ENCODE data around the gene ARL6IP5.
A peak's percentile ranks its signal among the peaks of the same experiment; 100 is the strongest.

ARL6IP5 gene

GRCh38 chr3:69084326-69085167 is at the start of gene ARL6IP5:
Gene ARL6IP5, plus strand, starts transcription at chr3:69084937. Its CDS starts 111 bp downstream, at chr3:69085048.
- DNase-seq (ENCODE audit: low read depth), result peak; percentile 93

- no peak for DNase-seq (ENCODE audit: low read depth)
These were observed 40.1 kb upstream of the ARL6IP5 start for GRCh38 chr3:69044608-69045007.

- DNase-seq (ENCODE audit: low read depth), result no peak
These were observed 35.7 kb upstream of the ARL6IP5 start for GRCh38 chr3:69048990-69049389.

GRCh38 chr3:69051756-69052471 is 32.8 kb upstream of the ARL6IP5 start, which contains the start of gene TMF1:
Gene TMF1, minus strand, starts transcription at chr3:69052333. Its CDS starts 247 bp downstream, at chr3:69052086.
- peak; percentile 99 for DNase-seq (ENCODE audit: low read depth)

GRCh38 chr3:69052472-69052898 is 32.3 kb upstream of the ARL6IP5 start:
- no peak for DNase-seq (ENCODE audit: low read depth)

GRCh38 chr3:69058180-69058946 is 26.4 kb upstream of the ARL6IP5 start:
- no peak for DNase-seq (ENCODE audit: low read depth)

- no peak for DNase-seq (ENCODE audit: low read depth)
These were observed 25.9 kb upstream of the ARL6IP5 start for GRCh38 chr3:69058947-69059224.

GRCh38 chr3:69059688-69060087 is 25.0 kb upstream of the ARL6IP5 start:
- no peak for DNase-seq (ENCODE audit: low read depth)

GRCh38 chr3:69063636-69064035 is 21.1 kb upstream of the ARL6IP5 start:
- no peak for DNase-seq (ENCODE audit: low read depth)

GRCh38 chr3:69065318-69065964 is 19.3 kb upstream of the ARL6IP5 start:
- no peak for DNase-seq (ENCODE audit: low read depth)

GRCh38 chr3:69066121-69066520 is 18.6 kb upstream of the ARL6IP5 start:
- DNase-seq (ENCODE audit: low read depth), result no peak

- DNase-seq (ENCODE audit: low read depth), result no peak
These were observed 11.8 kb upstream of the ARL6IP5 start for GRCh38 chr3:69072928-69073327.

GRCh38 chr3:69079269-69080159 is 5.2 kb upstream of the ARL6IP5 start:
- DNase-seq (ENCODE audit: low read depth), result no peak

GRCh38 chr3:69080233-69080920 is 4.4 kb upstream of the ARL6IP5 start, which contains the start of gene UBA3:
Gene UBA3, minus strand, starts transcription at chr3:69080365. Its CDS starts 12 bp downstream, at chr3:69080353.
- DNase-seq (ENCODE audit: low read depth), result peak; percentile 73

GRCh38 chr3:69081583-69082262 is 3.0 kb upstream of the ARL6IP5 start:
- no peak for DNase-seq (ENCODE audit: low read depth)

- DNase-seq (ENCODE audit: low read depth), result no peak
These were observed 2.4 kb upstream of the ARL6IP5 start for GRCh38 chr3:69082361-69082760.

- peak; percentile 76 for DNase-seq (ENCODE audit: low read depth)
These were observed 1.9 kb upstream of the ARL6IP5 start for GRCh38 chr3:69082805-69083204.

GRCh38 chr3:69085168-69085832 is 563 bp downstream of the ARL6IP5 start:
- DNase-seq (ENCODE audit: low read depth), result no peak
